Fibroblast of villous mesenchyme (primary cell): ENCODE data around the gene CLIC3. TPM values are rescaled to one million over a fixed set of nuclear protein-coding genes. Genes with fewer than 3 reads are reported as not detected.
A peak's percentile ranks its signal among the peaks of the same experiment; 100 is the strongest.

Source experiments
- DNase-seq: peaks from one replicate; pipeline ENCODE4 v3.0.0-alpha.2; 2010; ENCODE audit warnings: low read depth
- H3K4me3 ChIP-seq: 2 replicates; pipeline ENCODE4 v1.5.1; 2011; ENCODE audit warnings: low read depth, mild to moderate bottlenecking, low read length
- total RNA-seq: library from RNA; depleted of rRNA; stranded (reverse); fragments of >200 nt; gene quantifications from 2 replicates; pipeline ENCODE4 v1.2.3, GENCODE V29; 2012
- TF ChIP-seq, protein P1 (sequence below): IDR thresholded peaks from 2 replicates; pipeline ENCODE4 v1.5.1; 2012; ENCODE audit warnings: low read depth, mild to moderate bottlenecking, low read length; ENCODE audit not compliant: insufficient read depth

CLIC3 gene
- total RNA-seq, 1 donor: 43.2 TPM

DNA sequence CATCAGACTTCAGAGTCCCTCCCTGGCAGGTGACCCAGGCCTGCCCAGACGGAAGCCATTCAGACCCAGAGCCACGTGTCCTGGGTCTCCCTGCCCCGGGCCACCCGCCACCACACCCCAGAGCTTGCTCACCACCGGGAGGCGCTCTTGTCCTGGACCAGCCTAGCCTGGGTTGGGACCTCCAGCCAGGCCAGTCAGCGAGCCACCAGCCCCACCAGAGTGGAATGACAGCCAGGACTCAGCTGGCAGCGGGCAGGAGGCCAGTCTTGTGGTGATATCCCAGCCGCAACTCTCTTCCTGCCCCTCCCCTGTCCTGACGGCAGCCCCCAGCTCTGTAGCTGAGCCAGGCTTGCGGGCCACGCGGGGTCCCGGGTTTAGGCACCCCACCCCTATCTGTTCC is 20.7 kb downstream of the CLIC3 start:
- no peak for DNase-seq
- H3K4me3 ChIP-seq: no peak overlapping the region
- TF ChIP-seq, protein P1, sequence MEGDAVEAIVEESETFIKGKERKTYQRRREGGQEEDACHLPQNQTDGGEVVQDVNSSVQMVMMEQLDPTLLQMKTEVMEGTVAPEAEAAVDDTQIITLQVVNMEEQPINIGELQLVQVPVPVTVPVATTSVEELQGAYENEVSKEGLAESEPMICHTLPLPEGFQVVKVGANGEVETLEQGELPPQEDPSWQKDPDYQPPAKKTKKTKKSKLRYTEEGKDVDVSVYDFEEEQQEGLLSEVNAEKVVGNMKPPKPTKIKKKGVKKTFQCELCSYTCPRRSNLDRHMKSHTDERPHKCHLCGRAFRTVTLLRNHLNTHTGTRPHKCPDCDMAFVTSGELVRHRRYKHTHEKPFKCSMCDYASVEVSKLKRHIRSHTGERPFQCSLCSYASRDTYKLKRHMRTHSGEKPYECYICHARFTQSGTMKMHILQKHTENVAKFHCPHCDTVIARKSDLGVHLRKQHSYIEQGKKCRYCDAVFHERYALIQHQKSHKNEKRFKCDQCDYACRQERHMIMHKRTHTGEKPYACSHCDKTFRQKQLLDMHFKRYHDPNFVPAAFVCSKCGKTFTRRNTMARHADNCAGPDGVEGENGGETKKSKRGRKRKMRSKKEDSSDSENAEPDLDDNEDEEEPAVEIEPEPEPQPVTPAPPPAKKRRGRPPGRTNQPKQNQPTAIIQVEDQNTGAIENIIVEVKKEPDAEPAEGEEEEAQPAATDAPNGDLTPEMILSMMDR: peak; percentile 7

DNA sequence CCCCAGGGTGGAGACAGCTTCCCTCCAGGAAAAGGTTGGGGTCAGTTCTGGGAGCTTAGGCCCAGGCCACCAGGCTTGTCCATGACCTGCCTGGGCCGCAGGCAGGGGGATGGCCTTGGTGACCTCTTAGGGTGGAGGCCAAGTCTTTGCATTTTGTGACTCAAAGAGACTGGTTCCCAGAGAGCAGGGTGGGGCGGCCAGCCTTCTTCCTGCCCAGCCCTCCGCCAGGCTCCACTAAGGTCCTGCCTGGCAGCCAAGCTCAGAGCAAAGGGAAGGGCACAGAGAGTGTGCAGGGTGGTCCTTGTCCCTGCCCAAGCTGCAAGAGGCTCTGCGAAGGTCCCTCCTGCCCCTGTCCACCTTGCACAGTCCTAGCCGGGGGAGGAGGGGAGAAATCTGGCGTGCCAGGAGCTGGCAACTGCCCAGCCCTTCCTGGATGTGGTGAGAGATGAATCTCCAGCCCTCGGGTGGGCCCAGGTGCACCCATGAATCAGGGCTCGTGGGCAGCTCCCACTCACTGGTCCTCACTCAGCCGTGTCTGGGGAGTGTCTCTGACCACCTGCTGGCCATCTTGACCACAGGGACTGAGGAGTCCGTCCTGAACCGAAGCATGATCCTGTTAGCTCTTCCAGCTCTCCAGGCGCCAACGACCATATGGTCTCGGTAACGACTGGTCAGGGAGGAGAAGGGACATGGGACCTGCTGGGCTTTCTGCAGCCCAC is 21.4 kb downstream of the CLIC3 start:
- H3K4me3 ChIP-seq: no peak overlapping the region
- DNase-seq: no peak
- TF ChIP-seq, protein P1: no peak

DNA sequence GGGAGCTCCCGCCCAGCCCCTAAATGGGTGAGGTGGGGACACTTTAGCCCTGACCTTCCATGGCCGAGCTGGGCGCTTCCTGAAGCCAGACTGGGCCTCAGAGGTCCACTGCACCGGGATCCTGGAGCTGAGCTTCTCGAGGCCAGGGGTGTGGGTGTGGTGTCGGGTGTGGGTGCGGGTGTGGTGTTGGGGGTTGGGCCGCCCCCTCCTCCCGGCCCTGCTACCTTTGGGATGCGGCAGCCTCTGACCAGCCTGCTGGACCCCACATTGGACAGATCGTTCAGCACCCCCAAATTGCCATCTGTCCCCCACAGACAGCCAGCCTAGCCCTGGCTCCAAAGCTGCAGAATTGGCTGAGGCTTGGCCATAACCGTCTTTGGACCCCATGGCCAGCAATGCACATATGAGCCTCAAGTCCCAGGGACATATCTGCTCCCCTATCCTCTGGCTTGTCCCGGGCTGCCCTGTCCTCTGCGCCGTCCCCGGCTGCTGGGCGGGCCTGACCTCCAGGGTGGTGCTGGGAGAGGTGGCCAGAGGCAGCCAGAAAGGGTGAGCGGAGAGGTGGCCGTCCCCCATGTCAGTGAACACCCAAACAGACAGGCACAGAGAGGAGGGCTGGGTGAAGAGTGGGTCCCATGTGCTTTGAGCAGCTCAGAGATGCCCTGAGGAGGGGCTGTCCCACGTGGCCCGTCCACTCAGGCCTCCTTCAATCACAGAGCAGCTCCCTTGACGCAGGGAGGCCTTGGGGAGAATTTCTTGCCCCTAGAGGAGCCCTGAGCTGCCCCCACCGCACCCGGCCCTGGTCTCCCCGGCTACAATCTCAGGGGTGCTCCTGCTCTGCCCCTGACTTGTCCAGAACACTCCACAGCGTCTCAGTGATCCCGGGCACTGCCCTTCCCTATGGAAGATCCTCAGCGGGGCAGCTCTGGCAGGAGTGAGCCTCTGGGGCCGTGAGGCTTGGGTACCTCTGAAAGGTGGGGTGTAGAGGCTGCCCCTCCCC is 22.4 kb downstream of the CLIC3 start:
- no peak for DNase-seq
- H3K4me3 ChIP-seq: no peak overlapping the region
- TF ChIP-seq, protein P1: no peak

DNA sequence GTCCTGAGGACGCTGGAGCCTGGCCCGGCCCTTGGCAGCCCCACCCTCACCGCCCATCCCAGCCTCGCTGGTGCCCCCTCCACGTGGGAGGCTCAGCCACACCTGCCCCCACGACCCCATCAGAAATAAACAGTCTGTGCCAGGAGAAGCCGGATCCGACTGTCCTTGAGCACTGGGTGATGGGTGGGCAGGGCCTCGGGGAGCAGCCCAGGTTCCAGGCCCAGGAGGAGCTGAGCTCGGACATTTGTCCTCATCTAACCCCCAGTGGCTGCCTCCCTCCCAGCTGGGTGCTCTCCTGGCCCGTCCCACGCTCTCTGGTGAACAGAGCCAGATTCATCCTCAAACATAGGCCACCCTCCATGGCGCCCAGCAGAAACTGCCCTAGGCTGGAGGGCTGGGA is 23.6 kb downstream of the CLIC3 start:
- TF ChIP-seq, protein P1: no peak
- no peak for DNase-seq
- H3K4me3 ChIP-seq: no peak overlapping the region

DNA sequence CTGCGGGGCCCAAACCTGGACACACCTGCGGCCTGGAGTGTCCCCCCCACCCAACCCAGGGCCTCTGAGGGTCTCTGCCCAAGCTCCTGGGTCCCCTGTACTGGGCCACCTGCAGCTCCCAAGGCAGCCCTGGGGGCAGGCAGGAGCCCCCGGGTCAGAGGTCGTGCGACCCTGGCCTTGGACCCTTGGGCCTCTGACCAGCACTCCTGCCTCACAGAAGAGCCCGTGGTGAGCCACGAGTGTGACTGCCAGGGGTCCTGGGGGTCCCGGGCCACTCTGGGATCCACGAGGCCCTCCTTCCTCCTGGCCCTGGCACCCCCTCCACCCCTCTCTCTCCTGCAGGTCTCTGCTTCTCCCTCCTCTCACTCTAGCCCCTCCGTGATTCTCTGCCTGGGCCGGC is 24.0 kb downstream of the CLIC3 start:
- no peak overlapping the region for H3K4me3 ChIP-seq
- no peak for DNase-seq
- TF ChIP-seq, protein P1: no peak

DNA sequence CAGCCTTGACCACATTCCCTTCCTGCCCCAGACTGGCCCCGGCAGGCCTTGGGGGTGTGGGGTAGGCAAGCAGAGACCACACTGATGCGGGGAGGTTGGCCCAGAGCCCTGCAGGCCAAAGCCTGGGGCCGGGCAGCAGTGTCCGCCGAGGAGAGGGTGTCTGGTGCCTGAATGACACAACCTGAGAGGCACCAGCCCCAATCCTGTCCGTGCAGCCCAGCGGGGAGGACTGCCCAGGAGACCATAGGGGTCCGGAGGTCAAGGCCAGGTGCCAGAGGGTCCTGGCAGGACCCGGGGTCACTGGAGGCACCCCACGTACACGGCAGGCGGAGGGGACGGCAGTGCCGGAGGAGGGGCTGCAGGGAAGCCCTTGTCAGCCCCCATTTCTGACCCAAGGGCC is 24.6 kb downstream of the CLIC3 start:
- TF ChIP-seq, protein P1: no peak
- no peak for DNase-seq
- no peak overlapping the region for H3K4me3 ChIP-seq
